Heart left ventricle (tissue), 13 donors: ENCODE data around the gene GUCA1A.

Source experiments
- CTCF ChIP-seq, 12 donors: fragments of 200-600 bp; sonication (generic) in 4 of 12; IDR thresholded peaks; one replicate each; pipeline versions ENCODE4 v1.5.0 to v1.8.0; 2018 to 2022; ENCODE audit warnings: antibody characterized with exemption in 12 of 12, mild to moderate bottlenecking in 5 of 12
- POLR2A ChIP-seq, 2 donors: fragments of 450-650 bp; IDR thresholded peaks; one replicate each; pipeline ENCODE4 v1.6.1; 2017; ENCODE audit warnings: antibody characterized with exemption in 2 of 2, mild to moderate bottlenecking in 2 of 2, moderate library complexity in 2 of 2
- donor health status: ischemic (EF 13 %, LVEDD 7.1; RV severe dilation, severe dysfunction).
- donor health status: DM: no; HTN: yes; CAD: no.
- donor health status: DM: no; HTN: no; CAD: no.
- donor health status: ischemic (EF 25% LVEDD 6.9; RV normal size, moderate dysfunction).
- donor health status: ischemic (EF 25% LVEDD 5.7; RV mildly dilated, moderate dysfunction).
- donor health status: ischemic (EF 35%, LVEDD 5.7; RV mildly dilated, moderate dysfunction).
- donor health status: nonischemic (EF 11% LVEDD 7.7; RV severe dilation, severe dysfunction).
- donor health status: DM: yes; HTN: yes; CAD: no.
- donor health status: PGD.
- donor health status: ischemic (EF 29% LVEDD 5.4; RV normal size, mild dysfunction).
- donor health status: nonischemic (EF 23%, LVEDD 6.1; RV moderate dilation, normal function).

- no peak for TF ChIP-seq CTCF (IDR thresholded peaks at IDR 0.05)
- TF ChIP-seq POLR2A (IDR thresholded peaks at IDR 0.05) = no peak
These were observed 15.2 kb upstream of the GUCA1A start for GRCh38 chr6:42158011-42158410.
